ENCODE data around the gene ZMYND15. TPM values are rescaled to one million over a fixed set of nuclear protein-coding genes. Genes with fewer than 3 reads are reported as not detected.

The ZMYND15 gene
- polyA plus RNA-seq, 1 donor from 2014 or later = not detected

GRCh38 chr17:4728124-4728523 lies 11.5 kb upstream of the ZMYND15 start:
- Histone ChIP-seq H2AFZ (ENCODE audit: low read depth, low read length) (no peak overlapping the region), H3K9me2 (ENCODE audit: insufficient read depth, low read length) (no peaks in the 10 kb centered on the region), H3K9ac (ENCODE audit: low read length) (no peak overlapping the region), H3K27me3 (ENCODE audit: insufficient read depth, low read depth, low read length) (no peaks in the 10 kb centered on the region), H3K27ac (ENCODE audit: low read length) (no peak overlapping the region), H3K4me3 (ENCODE audit: low read length) (no peak overlapping the region), H3K79me2 (replicated peaks; ENCODE audit: insufficient read depth, low read length) (no peaks in the 10 kb centered on the region), H3K36me3 (ENCODE audit: insufficient read depth, low read length) (no peaks in the 10 kb centered on the region), H3K4me2 (ENCODE audit: low read length) (no peak overlapping the region), H3K9me3 (ENCODE audit: low read length) (no peaks in the 10 kb centered on the region), H3F3A (ENCODE audit: insufficient read depth, low read length, poor library complexity, severe bottlenecking) (no peaks in the 10 kb centered on the region), H4K20me1 (ENCODE audit: insufficient read depth) (no peaks in the 10 kb centered on the region)
- TF ChIP-seq POLR2AphosphoS5 (IDR thresholded peaks at IDR 0.05) (no peak), REST (IDR thresholded peaks at IDR 0.05; ENCODE audit: borderline replicate concordance) (no peak), TAF1 (IDR thresholded peaks at IDR 0.05; ENCODE audit: low read depth) (no peak), EZH2 (IDR thresholded peaks at IDR 0.05; ENCODE audit: borderline replicate concordance, insufficient read depth, low read length, poor library complexity, severe bottlenecking) (no peak), SMC3 (conservative IDR thresholded peaks at IDR 0.05; ENCODE audit: poor library complexity) (no peak)

GRCh38 chr17:4733073-4733531 lies 6.5 kb upstream of the ZMYND15 start:
- no peak overlapping the region for H3K27ac ChIP-seq (ENCODE audit: low read length)
- no peak overlapping the region for H3K4me3 ChIP-seq (ENCODE audit: low read length)
- no peaks in the 10 kb centered on the region for H3K79me2 ChIP-seq (replicated peaks; ENCODE audit: insufficient read depth, low read length)
- TF ChIP-seq TAF1 (IDR thresholded peaks at IDR 0.05; ENCODE audit: low read depth) (no peak), EP300 (conservative IDR thresholded peaks at IDR 0.05; ENCODE audit: poor library complexity, severe bottlenecking) (no peak), RAD21 (conservative IDR thresholded peaks at IDR 0.05) (no peak), SMC3 (conservative IDR thresholded peaks at IDR 0.05; ENCODE audit: poor library complexity) (no peak), EZH2 (IDR thresholded peaks at IDR 0.05; ENCODE audit: borderline replicate concordance, insufficient read depth, low read length, poor library complexity, severe bottlenecking) (no peak), CTCF (IDR thresholded peaks at IDR 0.05; ENCODE audit: poor library complexity, severe bottlenecking) (no peak), MXI1 (conservative IDR thresholded peaks at IDR 0.05; ENCODE audit: poor library complexity, severe bottlenecking) (no peak), POLR2AphosphoS5 (IDR thresholded peaks at IDR 0.05) (no peak), REST (IDR thresholded peaks at IDR 0.05; ENCODE audit: borderline replicate concordance) (no peak)
- no peaks in the 10 kb centered on the region for H3F3A ChIP-seq (ENCODE audit: insufficient read depth, low read length, poor library complexity, severe bottlenecking)
- H3K9ac ChIP-seq (ENCODE audit: low read length) = no peak overlapping the region
- H4K20me1 ChIP-seq (ENCODE audit: insufficient read depth) = no peaks in the 10 kb centered on the region
- no peaks in the 10 kb centered on the region for H3K36me3 ChIP-seq (ENCODE audit: insufficient read depth, low read length)
- no peak overlapping the region for H2AFZ ChIP-seq (ENCODE audit: low read depth, low read length)
- peaks cover 14% of the 10 kb centered on the region for H3K27me3 ChIP-seq (ENCODE audit: insufficient read depth, low read depth, low read length)
- no peak overlapping the region for H3K4me2 ChIP-seq (ENCODE audit: low read length)
- H3K9me2 ChIP-seq (ENCODE audit: insufficient read depth, low read length) = no peaks in the 10 kb centered on the region
- H3K9me3 ChIP-seq (ENCODE audit: low read length) = no peaks in the 10 kb centered on the region
